Activated CD8-positive, alpha-beta memory T cell treated with anti-CD3 and anti-CD28 coated beads for 36 hours (primary cell): ENCODE results near the gene FAM177B. TPM values are rescaled to one million over a fixed set of nuclear protein-coding genes. Genes with fewer than 3 reads are reported as not detected.

ENCODE experiments used
- CTCF ChIA-PET: fragments of 350-600 bp; sonication (Branson Sonifier 250); formaldehyde crosslinking; loops from one replicate; lab custom pipeline; 2021; ENCODE audit warnings: antibody characterized with exemption; lab: Charles Lee
- POLR2A ChIA-PET: fragments of 350-600 bp; sonication (Branson Sonifier 250); formaldehyde crosslinking; loops from one replicate; lab custom pipeline; 2021; ENCODE audit warnings: antibody characterized with exemption; lab: Charles Lee
- total RNA-seq, 2 experiments: library from RNA; stranded (reverse); gene quantifications; one replicate each; pipeline ENCODE4 v1.2.3, GENCODE V29; 2021

Gene FAM177B
- total RNA-seq = not detected

- ChIA-PET CTCF (no interaction called here), POLR2A (interaction anchor here (0.5 kb wide), 1 partner anchor 207 kb away, joined by 3 read pairs; no protein-coding TSS in a partner anchor)
Measured at GRCh38 chr1:222736972-222737371, at the start of gene FAM177B. Gene FAM177B (plus strand): TSS chr1:222737202. CDS start chr1:222746546, 9,344 bp downstream.

GRCh38 chr1:222691016-222691415 is 46.0 kb upstream of the FAM177B start:
- CTCF ChIA-PET = no interaction called here
- POLR2A ChIA-PET = no interaction called here

GRCh38 chr1:222694927-222695326 is 42.1 kb upstream of the FAM177B start:
- POLR2A ChIA-PET = no interaction called here
- CTCF ChIA-PET = no interaction called here

GRCh38 chr1:222696741-222697140 is 40.3 kb upstream of the FAM177B start:
- ChIA-PET POLR2A (no interaction called here), CTCF (interaction anchor here (0.7 kb wide), 1 partner anchor 1056 kb away, joined by 3 read pairs; no protein-coding TSS in a partner anchor)

GRCh38 chr1:222697203-222697602 is 39.8 kb upstream of the FAM177B start:
- POLR2A ChIA-PET = no interaction called here
- CTCF ChIA-PET = interaction anchor here (1.6 kb wide), 1 partner anchor 11 kb away, joined by 3 read pairs; no protein-coding TSS in a partner anchor

GRCh38 chr1:222697826-222698225 is 39.2 kb upstream of the FAM177B start:
- ChIA-PET POLR2A (no interaction called here), CTCF (interaction anchor here (1.6 kb wide), 1 partner anchor 11 kb away, joined by 3 read pairs; no protein-coding TSS in a partner anchor)

- ChIA-PET CTCF (no interaction called here), POLR2A (no interaction called here)
Measured at GRCh38 chr1:222702210-222702609, 34.8 kb upstream of the FAM177B start.

- CTCF ChIA-PET = no interaction called here
- POLR2A ChIA-PET = no interaction called here
Measured at GRCh38 chr1:222704260-222704659, 32.7 kb upstream of the FAM177B start.

- ChIA-PET CTCF (no interaction called here), POLR2A (no interaction called here)
Measured at GRCh38 chr1:222706815-222707214, 30.2 kb upstream of the FAM177B start.

GRCh38 chr1:222709700-222710153 is 27.3 kb upstream of the FAM177B start:
- ChIA-PET CTCF (interaction anchor here (0.7 kb wide), 1 partner anchor 116 kb away, joined by 3 read pairs; no protein-coding TSS in a partner anchor), POLR2A (no interaction called here)

GRCh38 chr1:222711319-222712252 is 25.4 kb upstream of the FAM177B start:
- ChIA-PET POLR2A (no interaction called here), CTCF (no interaction called here)

GRCh38 chr1:222712253-222713090 is 24.5 kb upstream of the FAM177B start, which contains the start of the genes AIDA and BROX:
Gene AIDA (minus strand): TSS chr1:222712491. CDS start chr1:222712317, 174 bp downstream.
Gene BROX (plus strand): TSS chr1:222712564. CDS start chr1:222715700, 3,136 bp downstream.
- CTCF ChIA-PET = interaction anchor here (1.1 kb wide), 1 partner anchor 67 kb away, joined by 5 read pairs; no protein-coding TSS in a partner anchor
- POLR2A ChIA-PET = interaction anchor here (0.6 to 1.2 kb wide), 3 partner anchors 68 to 295 kb away, joined by 3 to 6 read pairs (median 3); no protein-coding TSS in a partner anchor

- ChIA-PET CTCF (interaction anchor here (0.6 to 1.1 kb wide), 2 partner anchors 68 to 79 kb away, joined by 3 to 5 read pairs; no protein-coding TSS in a partner anchor), POLR2A (interaction anchor here (0.6 to 1.2 kb wide), 4 partner anchors 69 to 294 kb away, joined by 3 to 6 read pairs (median 3); no protein-coding TSS in a partner anchor)
Measured at GRCh38 chr1:222713091-222713961, 23.7 kb upstream of the FAM177B start.

GRCh38 chr1:222716393-222716792 is 20.6 kb upstream of the FAM177B start:
- ChIA-PET POLR2A (no interaction called here), CTCF (no interaction called here)

- ChIA-PET CTCF (no interaction called here), POLR2A (no interaction called here)
Measured at GRCh38 chr1:222728746-222729145, 8.3 kb upstream of the FAM177B start.

GRCh38 chr1:222730866-222731265 is 6.1 kb upstream of the FAM177B start:
- CTCF ChIA-PET = no interaction called here
- POLR2A ChIA-PET = no interaction called here

GRCh38 chr1:222732216-222733159 is 4.5 kb upstream of the FAM177B start:
- POLR2A ChIA-PET = no interaction called here
- CTCF ChIA-PET = interaction anchor here (0.7 kb wide), 1 partner anchor 274 kb away, joined by 3 read pairs; no protein-coding TSS in a partner anchor
